Measurements from ENCODE around the gene RNF125.

Gene RNF125

GRCh38 chr18:32104516-32104915 is 85.9 kb downstream of the RNF125 start:
- Histone ChIP-seq H3K27ac (ENCODE audit: poor library complexity, severe bottlenecking) (no peak overlapping the region), H3K36me3 (ENCODE audit: low read depth) (peaks cover 27% of the 10 kb centered on the region), H3K4me1 (ENCODE audit: insufficient read depth, poor library complexity, severe bottlenecking) (no peaks in the 10 kb centered on the region), H3K4me3 (ENCODE audit: severe bottlenecking) (no peak overlapping the region), H3K9me3 (ENCODE audit: severe bottlenecking) (no peaks in the 10 kb centered on the region), H3K27me3 (ENCODE audit: insufficient read depth, poor library complexity, severe bottlenecking) (no peaks in the 10 kb centered on the region)
- no peak for ATAC-seq (ENCODE audit: low read depth)
- TF ChIP-seq CTCF (IDR thresholded peaks at IDR 0.05; ENCODE audit: poor library complexity, severe bottlenecking) = no peak
- no peak for DNase-seq (ENCODE audit: low spot score)

- Histone ChIP-seq H3K4me1 (ENCODE audit: insufficient read depth, poor library complexity, severe bottlenecking) (no peaks in the 10 kb centered on the region), H3K36me3 (ENCODE audit: low read depth) (peaks cover 36% of the 10 kb centered on the region), H3K27ac (ENCODE audit: poor library complexity, severe bottlenecking) (no peak overlapping the region), H3K9me3 (ENCODE audit: severe bottlenecking) (no peaks in the 10 kb centered on the region), H3K27me3 (ENCODE audit: insufficient read depth, poor library complexity, severe bottlenecking) (no peaks in the 10 kb centered on the region), H3K4me3 (ENCODE audit: severe bottlenecking) (no peak overlapping the region)
- no peak for ATAC-seq (ENCODE audit: low read depth)
- no peak for DNase-seq (ENCODE audit: low spot score)
- no peak for TF ChIP-seq CTCF (IDR thresholded peaks at IDR 0.05; ENCODE audit: poor library complexity, severe bottlenecking)
Observed at GRCh38 chr18:32110005-32110404, 91.4 kb downstream of the RNF125 start.

- no peak overlapping the region for H3K27ac ChIP-seq (ENCODE audit: poor library complexity, severe bottlenecking)
- peaks cover 49% of the 10 kb centered on the region for H3K36me3 ChIP-seq (ENCODE audit: low read depth)
- no peaks in the 10 kb centered on the region for H3K4me1 ChIP-seq (ENCODE audit: insufficient read depth, poor library complexity, severe bottlenecking)
- TF ChIP-seq CTCF (IDR thresholded peaks at IDR 0.05; ENCODE audit: poor library complexity, severe bottlenecking) = no peak
- DNase-seq (ENCODE audit: low spot score) (no peak), ATAC-seq (ENCODE audit: low read depth) (no peak)
- no peaks in the 10 kb centered on the region for H3K9me3 ChIP-seq (ENCODE audit: severe bottlenecking)
- H3K27me3 ChIP-seq (ENCODE audit: insufficient read depth, poor library complexity, severe bottlenecking) = no peaks in the 10 kb centered on the region
- H3K4me3 ChIP-seq (ENCODE audit: severe bottlenecking) = no peak overlapping the region
Observed at GRCh38 chr18:32111706-32112105, 93.1 kb downstream of the RNF125 start.

GRCh38 chr18:32112826-32113225 is 94.2 kb downstream of the RNF125 start:
- no peak overlapping the region for H3K27ac ChIP-seq (ENCODE audit: poor library complexity, severe bottlenecking)
- peaks cover 60% of the 10 kb centered on the region for H3K36me3 ChIP-seq (ENCODE audit: low read depth)
- no peaks in the 10 kb centered on the region for H3K27me3 ChIP-seq (ENCODE audit: insufficient read depth, poor library complexity, severe bottlenecking)
- no peak overlapping the region for H3K4me3 ChIP-seq (ENCODE audit: severe bottlenecking)
- H3K9me3 ChIP-seq (ENCODE audit: severe bottlenecking) = no peaks in the 10 kb centered on the region
- no peaks in the 10 kb centered on the region for H3K4me1 ChIP-seq (ENCODE audit: insufficient read depth, poor library complexity, severe bottlenecking)
- DNase-seq (ENCODE audit: low spot score) (no peak), ATAC-seq (ENCODE audit: low read depth) (no peak)
- no peak for TF ChIP-seq CTCF (IDR thresholded peaks at IDR 0.05; ENCODE audit: poor library complexity, severe bottlenecking)

- ATAC-seq (ENCODE audit: low read depth) (no peak), DNase-seq (ENCODE audit: low spot score) (no peak)
- Histone ChIP-seq H3K27me3 (ENCODE audit: insufficient read depth, poor library complexity, severe bottlenecking) (no peaks in the 10 kb centered on the region), H3K4me1 (ENCODE audit: insufficient read depth, poor library complexity, severe bottlenecking) (no peaks in the 10 kb centered on the region), H3K4me3 (ENCODE audit: severe bottlenecking) (no peak overlapping the region), H3K9me3 (ENCODE audit: severe bottlenecking) (no peaks in the 10 kb centered on the region), H3K27ac (ENCODE audit: poor library complexity, severe bottlenecking) (no peak overlapping the region), H3K36me3 (ENCODE audit: low read depth) (peaks cover 72% of the 10 kb centered on the region)
- no peak for TF ChIP-seq CTCF (IDR thresholded peaks at IDR 0.05; ENCODE audit: poor library complexity, severe bottlenecking)
Observed at GRCh38 chr18:32114293-32114942, 95.8 kb downstream of the RNF125 start.

Measured in RWPE2 (cell line).